Calu3 (cell line): ENCODE results near the gene AP3D1. TPM values are rescaled to one million over a fixed set of nuclear protein-coding genes. Genes with fewer than 3 reads are reported as not detected.

ENCODE experiments used
- BruUV-seq: library from RNA; stranded (reverse); fragments of 400-500 nt; replicated peaks from 2 replicates; lab custom pipeline; 2021; lab: Mats Ljungman, UMichigan
- CTCF ChIA-PET: fragments of 300-600 bp; sonication (Branson Sonifier 250); formaldehyde crosslinking; loops from one replicate; lab custom pipeline; 2022; ENCODE audit warnings: antibody characterized with exemption; lab: Charles Lee
- DNase-seq: peaks from one replicate; pipeline ENCODE4 v3.0.0; 2022
- H3K27ac Mint-ChIP-seq: one replicate; pipeline ENCODE4 v1.8.0; 2022; ENCODE audit warnings: mixed read lengths; ENCODE audit not compliant: unreplicated experiment
- H3K27me3 Mint-ChIP-seq: one replicate; pipeline ENCODE4 v1.8.0; 2022; ENCODE audit warnings: mixed read lengths; ENCODE audit not compliant: unreplicated experiment
- H3K36me3 Mint-ChIP-seq: one replicate; pipeline ENCODE4 v1.8.0; 2022; ENCODE audit warnings: mild to moderate bottlenecking, moderate library complexity, mixed read lengths; ENCODE audit not compliant: insufficient read depth, unreplicated experiment
- H3K4me1 Mint-ChIP-seq: one replicate; pipeline ENCODE4 v1.8.0; 2022; ENCODE audit warnings: mild to moderate bottlenecking, low read depth, mixed read lengths; ENCODE audit not compliant: unreplicated experiment
- H3K4me3 Mint-ChIP-seq: one replicate; pipeline ENCODE4 v1.8.0; 2022; ENCODE audit warnings: mild to moderate bottlenecking, low read depth, moderate library complexity, mixed read lengths; ENCODE audit not compliant: unreplicated experiment
- H3K9me3 Mint-ChIP-seq: one replicate; pipeline ENCODE4 v1.8.0; 2022; ENCODE audit warnings: low read depth, mixed read lengths; ENCODE audit not compliant: unreplicated experiment
- CTCF ChIP-seq: fragments of 200-600 bp; IDR thresholded peaks from one replicate; pipeline ENCODE4 v1.8.0; 2022; ENCODE audit warnings: antibody characterized with exemption; ENCODE audit not compliant: unreplicated experiment
- intact Hi-C: fragments of 100-400 bp; cut with micrococcal nuclease; formaldehyde crosslinking; loops from one replicate; pipeline ENCODE4 v1.10.0; 2022; ENCODE audit not compliant: unreplicated experiment
- total RNA-seq: library from RNA; stranded (reverse); gene quantifications from 2 replicates; pipeline ENCODE4 v1.2.3, GENCODE V29; 2022

Gene AP3D1
- total RNA-seq, 1 experiment from 2014 or later = 107 TPM

GRCh38 chr19:2077833-2078619 lies 73.3 kb downstream of the AP3D1 start:
- no TSS peak for BruUV-seq
- CTCF ChIA-PET = no interaction called here
- Mint-ChIP-seq H3K36me3 (peaks cover 15% of the 10 kb centered on the region), H3K4me1 (no peaks in the 10 kb centered on the region), H3K4me3 (no peak overlapping the region), H3K27me3 (no peaks in the 10 kb centered on the region), H3K9me3 (no peaks in the 10 kb centered on the region), H3K27ac (no peak overlapping the region)
- DNase-seq = no peak
- intact Hi-C loops = no loop called here
- no peak for TF ChIP-seq CTCF

- CTCF ChIA-PET = no interaction called here
- H3K27me3 Mint-ChIP-seq = no peaks in the 10 kb centered on the region
- no peak overlapping the region for H3K4me3 Mint-ChIP-seq
- no peak for TF ChIP-seq CTCF
- H3K27ac Mint-ChIP-seq = no peak overlapping the region
- intact Hi-C loops = no loop called here
- no TSS peak for BruUV-seq
- DNase-seq = no peak
- no peaks in the 10 kb centered on the region for H3K4me1 Mint-ChIP-seq
- peaks cover 10% of the 10 kb centered on the region for H3K36me3 Mint-ChIP-seq
- H3K9me3 Mint-ChIP-seq = no peaks in the 10 kb centered on the region
Measured at GRCh38 chr19:2077398-2077797, 74.0 kb downstream of the AP3D1 start.

- H3K27me3 Mint-ChIP-seq = no peaks in the 10 kb centered on the region
- no peak overlapping the region for H3K27ac Mint-ChIP-seq
- H3K4me3 Mint-ChIP-seq = no peak overlapping the region
- intact Hi-C loops = no loop called here
- no TSS peak for BruUV-seq
- no peak for DNase-seq
- H3K4me1 Mint-ChIP-seq = no peaks in the 10 kb centered on the region
- TF ChIP-seq CTCF = no peak
- peaks cover 10% of the 10 kb centered on the region for H3K36me3 Mint-ChIP-seq
- no peaks in the 10 kb centered on the region for H3K9me3 Mint-ChIP-seq
- CTCF ChIA-PET = no interaction called here
Measured at GRCh38 chr19:2076526-2076944, 74.8 kb downstream of the AP3D1 start.

- intact Hi-C loops = no loop called here
- no peak for TF ChIP-seq CTCF
- Mint-ChIP-seq H3K36me3 (peaks cover 17% of the 10 kb centered on the region), H3K4me3 (no peak overlapping the region), H3K27me3 (no peaks in the 10 kb centered on the region), H3K4me1 (no peaks in the 10 kb centered on the region), H3K27ac (no peak overlapping the region), H3K9me3 (no peaks in the 10 kb centered on the region)
- BruUV-seq = no TSS peak
- CTCF ChIA-PET = no interaction called here
- DNase-seq = no peak
Measured at GRCh38 chr19:2072757-2073551, 78.4 kb downstream of the AP3D1 start.
